HG03039 (cell line): ENCODE measurements around the gene DYNLRB1.
"Not testable (repeated sequence)": the region's sequence is repeated elsewhere in the genome, so short reads cannot be mapped to it uniquely, and the experiment has no call there.

ENCODE experiments used
- ATAC-seq: cut with Tn5 transposase; IDR thresholded peaks from one replicate; pipeline ENCODE4 v1.9.1; 2021; ENCODE audit warnings: mild to moderate bottlenecking, moderate library complexity; ENCODE audit not compliant: unreplicated experiment

DYNLRB1 gene

DNA sequence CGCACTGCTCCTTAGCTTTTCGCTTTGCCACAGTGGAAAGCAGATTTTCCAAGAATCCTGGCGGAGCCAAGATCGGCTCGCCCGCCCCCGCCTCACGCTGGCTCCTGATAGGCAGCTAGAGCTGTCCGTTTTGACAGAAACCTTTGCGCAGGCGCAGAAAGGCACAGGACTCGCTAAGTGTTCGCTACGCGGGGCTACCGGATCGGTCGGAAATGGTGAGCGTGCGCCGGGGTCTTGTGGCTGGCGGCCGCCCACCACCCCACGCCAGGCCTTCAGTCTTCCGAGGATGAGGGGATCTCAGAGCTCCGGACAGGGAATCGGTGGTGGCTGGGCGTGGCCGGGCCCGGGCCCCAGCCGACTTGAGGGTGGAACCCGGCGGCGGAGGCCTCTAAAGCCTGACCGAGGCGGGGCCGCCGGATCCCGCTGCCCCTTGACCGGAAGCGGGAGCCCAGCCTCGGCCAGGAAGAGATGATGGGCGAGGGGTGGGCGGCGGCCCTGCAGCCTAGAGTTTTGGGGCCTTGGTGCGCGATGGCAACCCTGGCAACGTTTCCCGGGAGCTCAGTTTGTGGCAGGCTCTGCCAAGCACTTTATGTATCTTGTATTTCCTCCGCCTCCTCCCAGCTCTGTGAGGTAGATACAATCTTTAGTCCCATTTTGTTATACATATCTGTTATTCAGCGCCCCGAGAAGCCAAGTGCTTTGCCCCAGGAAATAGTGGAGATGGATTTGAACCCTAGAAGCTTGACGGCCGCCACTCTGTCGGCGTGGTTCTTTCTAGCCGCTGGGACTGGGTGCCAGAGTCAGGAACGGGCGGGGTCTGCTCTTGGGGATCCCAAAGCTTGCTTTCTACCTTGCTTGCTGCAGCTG, at the start of gene DYNLRB1:
Gene DYNLRB1 (plus strand): TSS at position 176 of the 867 bp plus-strand sequence. CDS start 37 bp downstream, at position 213.
- peak; percentile 65 for ATAC-seq

DNA sequence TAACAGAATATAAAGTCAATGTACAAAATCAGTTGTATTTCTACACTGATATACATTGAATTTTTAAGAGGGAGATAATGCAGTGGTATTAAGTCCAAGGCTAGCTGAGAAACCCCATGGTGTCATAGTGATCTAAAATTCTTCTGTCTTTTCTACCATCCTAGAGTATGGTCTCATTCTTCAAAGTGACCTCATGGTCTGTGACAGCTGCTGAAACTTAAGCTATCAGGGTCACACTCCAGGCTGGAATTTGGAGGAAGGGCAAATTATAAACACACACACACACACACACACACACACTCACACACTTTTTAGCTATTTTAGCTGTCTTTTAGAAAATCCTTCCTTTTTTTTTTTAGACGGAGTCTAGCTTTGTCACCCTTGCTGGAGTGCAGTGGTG, 47.3 kb upstream of the DYNLRB1 start:
- ATAC-seq = no peak

DNA sequence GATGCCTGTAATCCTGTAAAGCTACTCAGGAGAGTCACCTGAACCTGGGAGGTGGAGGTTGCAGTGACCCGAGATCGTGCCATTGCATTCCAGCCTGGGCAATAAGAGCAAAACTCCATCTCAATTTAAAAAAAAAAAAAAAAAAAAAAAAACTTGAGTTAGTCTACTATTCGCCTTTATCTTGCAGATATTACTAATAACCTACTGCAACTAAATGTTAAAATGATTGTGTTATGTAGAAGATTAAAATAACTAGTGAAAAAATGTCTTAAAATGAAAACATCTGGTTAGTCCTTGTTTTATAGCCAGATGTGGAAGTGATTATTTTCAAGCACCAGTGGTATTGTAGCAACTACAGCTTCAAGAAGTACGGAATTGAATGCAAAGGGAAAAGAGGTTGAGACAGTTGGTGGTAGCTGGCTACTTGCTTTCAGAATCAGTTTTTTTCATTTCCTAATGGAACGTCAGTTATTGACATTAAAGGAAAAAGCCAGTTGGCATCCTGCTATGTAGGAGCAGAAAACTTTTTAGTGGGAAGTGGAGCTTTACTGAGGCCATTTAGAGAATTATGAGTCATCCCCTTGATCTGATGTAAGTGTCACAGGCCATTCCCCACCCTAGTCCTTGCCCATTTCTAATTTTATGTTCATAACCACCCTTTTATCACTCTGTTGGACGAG, 43.8 kb upstream of the DYNLRB1 start:
- ATAC-seq = no peak

DNA sequence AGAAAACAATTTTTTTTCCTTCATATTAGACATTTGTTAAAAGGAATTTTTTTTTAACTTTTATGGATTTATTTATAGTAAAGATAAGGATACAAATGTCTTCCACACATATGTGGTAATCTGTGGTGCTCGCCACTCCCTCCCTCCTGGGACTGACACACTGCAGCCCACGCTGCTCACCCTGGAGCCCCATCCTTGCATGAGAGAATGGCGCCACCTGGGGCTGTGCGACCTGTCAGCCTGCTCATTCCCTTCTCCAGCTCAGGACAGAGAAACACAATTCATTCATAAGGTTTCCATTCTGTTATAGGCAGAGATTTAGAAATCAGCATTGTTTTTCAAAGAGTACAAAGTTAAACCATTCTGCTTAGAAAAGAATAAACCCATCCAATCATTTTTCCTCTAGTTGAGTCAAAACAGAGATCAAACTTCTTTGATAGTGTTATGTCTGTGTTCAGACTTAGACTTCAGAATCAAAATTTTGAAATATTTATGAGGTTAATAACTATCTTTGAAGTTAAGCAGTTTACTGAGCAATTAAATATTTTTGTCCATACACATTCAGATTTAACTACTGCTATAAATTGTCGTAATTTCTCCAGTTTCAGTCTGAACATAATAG, 42.8 kb upstream of the DYNLRB1 start:
- no peak for ATAC-seq

DNA sequence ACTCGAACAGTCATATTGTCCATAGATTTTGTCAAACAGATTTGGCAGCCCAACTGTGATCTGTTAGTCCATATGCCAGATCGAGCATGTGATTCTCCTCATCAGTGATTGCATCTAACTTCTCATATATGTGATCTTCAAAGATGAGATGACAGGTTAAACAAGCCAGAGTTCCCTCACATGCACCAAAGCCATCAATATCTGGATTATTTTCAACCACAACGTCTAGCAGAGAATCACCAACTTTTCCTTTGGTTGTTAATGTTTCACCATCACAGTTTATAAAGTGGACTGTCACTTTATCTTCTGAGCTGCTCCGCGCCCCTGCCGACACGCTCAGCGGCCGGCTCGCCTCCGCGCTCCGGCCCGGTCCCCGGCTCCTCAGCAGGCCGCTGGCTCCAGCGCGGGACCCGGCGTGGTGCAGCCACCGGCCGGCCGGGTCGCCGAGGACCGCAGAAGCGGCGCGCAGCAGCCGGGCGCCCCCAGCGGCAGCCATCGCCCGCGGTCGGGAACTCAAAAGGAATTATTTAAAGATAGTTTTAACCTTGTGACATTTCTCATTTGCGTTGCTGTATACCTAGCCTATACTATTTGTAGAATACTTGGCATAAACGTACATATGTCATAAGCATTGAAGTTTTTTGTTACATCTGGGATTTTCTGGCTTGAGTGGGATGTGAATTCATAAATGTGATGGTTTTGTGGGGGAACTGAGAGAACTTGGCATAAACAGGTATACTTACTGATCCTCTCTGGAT, 40.1 kb upstream of the DYNLRB1 start:
- ATAC-seq = no peak

DNA sequence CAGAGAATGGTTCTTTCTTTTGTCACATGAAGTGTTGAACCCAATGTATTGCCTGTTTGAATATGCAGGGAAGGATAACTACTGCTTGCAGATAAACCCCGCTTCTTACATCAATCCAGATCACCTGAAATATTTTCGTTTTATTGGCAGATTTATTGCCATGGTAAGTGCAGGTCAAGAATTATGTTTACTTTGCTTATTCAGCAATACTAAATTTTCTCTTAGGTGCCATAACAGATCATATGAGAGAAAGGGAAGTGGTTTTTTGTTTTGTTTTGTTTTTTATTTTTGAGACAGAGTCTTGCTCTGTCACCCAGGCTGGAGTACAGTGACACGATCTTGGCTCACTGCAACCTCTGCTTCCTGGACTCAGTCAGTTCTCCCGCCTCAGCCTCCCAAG, 36.6 kb upstream of the DYNLRB1 start:
- no peak for ATAC-seq

DNA sequence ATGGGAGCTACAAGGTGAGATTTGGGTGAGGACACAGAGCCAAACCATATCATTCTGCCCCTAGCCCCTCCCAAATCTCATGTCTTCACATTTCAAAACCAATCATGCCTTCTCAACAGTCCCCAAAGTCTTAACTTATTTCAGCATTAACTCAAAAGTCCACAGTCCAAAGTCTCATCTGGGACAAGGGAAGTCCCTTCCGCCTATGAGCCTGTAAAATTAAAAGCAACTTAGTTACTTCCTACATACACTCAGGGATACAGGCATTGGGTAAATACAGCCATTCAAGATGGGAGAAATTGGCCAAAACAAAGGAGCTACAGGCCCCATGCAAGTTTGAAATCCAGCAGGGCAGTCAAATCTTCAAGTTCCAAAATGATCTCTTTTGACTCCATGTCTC, 34.1 kb upstream of the DYNLRB1 start:
- not testable (repeated sequence) for ATAC-seq

DNA sequence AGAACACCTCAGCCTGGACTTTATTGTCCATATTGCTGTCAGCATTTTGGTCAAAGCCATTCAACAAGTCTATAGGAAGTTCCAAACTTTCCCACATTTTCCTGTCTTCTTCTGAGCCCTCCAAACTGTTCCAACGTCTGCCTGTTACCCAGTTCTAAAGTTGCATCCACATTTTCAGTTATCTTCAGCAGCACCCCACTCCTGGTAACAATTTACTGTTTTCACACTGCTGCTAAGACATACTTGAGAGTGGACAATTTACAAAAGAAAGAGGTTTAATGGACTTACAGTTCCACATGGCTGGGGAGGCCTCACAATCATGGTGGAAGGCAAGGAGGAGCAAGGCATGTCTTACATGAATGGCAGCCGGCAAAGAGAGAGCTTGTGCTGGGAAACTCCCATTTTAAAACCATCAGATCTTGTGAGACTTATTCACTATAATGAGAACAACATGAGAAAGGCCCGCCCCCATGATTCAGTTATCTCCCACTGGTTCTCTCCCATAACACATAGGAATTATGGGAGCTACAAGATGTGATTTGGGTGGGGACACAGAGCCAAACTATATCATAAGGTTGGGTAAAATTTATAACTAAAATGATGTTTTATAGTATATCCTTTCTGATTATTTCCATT, 32.5 kb upstream of the DYNLRB1 start:
- not testable (repeated sequence) for ATAC-seq

DNA sequence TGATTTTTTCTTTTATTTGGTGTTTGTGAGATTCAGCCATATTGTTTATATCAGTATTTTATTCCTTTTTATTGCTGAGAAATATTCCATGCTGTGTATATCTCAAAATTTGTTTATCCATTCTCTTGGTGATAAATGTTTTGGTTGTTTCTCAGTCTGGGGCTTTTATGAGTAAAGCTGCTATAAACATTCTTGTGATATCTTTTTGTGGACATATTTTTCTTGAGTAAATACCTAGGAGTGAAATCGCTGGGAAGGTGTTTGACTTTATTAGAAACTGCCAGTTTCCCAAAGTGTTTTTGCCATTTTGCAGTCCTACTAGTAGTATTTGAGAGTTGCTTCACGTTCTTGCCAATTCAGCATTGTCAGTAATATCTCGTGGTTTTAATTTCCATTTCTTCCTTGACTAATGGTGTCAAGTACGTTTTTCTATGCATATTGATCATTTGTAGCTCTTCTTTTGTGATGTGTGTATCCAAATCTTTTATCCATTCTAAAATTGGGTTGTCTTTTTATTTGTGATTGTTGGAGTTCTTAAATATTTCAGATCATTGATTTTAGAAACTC, 31.1 kb upstream of the DYNLRB1 start:
- no peak for ATAC-seq

DNA sequence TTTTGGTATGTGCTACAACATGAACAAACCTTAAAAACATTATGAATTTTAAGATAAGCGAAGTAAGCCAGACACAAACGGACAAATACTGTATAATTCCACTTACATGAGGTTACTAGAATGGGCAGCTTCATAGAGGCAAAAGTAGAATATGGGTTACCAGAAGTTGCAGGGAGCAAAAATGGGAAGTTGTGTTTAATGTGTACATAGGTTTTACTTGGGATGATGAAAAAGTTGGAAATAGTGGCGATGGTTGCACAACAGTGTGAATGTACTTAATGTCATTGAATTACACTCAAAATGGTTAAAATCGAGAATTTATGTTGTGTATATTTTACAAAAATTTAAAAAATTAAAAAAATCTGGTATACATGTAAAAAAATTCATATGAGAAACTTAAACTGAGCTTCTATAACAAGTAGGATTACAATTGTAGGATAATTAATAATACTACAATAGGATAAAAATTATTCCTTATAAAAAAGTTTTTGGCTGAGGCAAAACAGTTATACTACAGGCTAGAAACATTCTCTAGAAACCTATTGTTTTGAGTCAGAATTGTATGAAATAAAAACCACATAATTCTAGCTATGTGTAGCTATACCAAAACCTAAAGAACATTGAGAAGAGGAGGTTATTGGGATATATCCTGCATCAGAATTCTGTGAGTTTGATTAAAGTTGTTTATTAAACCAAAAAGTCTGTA, 24.8 kb upstream of the DYNLRB1 start:
- ATAC-seq = no peak

DNA sequence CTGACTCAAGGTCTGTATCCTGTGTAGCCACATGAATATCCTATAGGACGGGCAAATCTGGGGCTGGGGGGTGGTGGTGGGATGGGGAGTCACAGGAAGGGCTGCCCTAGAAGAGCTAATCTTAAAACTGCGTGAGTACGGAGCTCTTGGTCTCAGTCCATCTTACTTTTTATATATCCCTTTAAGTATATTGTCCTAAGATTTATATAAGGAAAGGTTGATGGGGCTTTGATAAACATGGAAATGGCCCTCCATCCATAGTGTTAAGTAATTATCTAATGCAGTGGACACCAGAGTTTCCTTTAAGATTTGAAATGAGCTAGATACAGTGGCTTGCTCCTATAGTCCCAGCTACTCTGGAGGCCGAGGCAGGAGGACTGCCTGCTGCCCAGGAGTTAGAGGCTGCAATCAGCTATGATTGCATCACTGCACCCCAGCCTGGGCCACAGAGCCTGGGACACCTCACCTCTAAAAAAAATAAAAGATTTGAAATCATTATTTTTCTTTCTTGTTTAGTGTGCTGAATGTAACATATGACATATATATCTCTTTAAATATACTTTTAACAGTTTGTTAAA, 24.2 kb upstream of the DYNLRB1 start:
- ATAC-seq = no peak

DNA sequence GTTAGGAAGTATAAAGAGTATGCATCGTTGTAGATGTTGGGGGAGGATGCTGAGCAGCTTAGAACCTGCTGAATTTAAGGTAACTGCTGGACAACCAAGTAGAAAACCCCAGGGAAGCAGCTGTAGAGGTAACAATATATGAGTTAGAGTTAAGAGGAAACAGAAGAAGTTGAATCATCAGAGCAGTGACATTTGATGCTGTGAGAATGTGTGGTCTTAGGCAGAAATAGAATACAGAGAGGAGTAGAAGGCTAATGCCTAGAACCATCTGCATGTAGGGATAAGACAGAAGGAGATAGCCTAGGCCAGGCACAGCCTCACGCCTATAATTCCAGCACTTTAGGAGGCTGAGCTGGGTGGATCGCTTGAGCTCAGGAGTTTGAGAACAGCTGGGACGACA, 22.6 kb upstream of the DYNLRB1 start:
- no peak for ATAC-seq

DNA sequence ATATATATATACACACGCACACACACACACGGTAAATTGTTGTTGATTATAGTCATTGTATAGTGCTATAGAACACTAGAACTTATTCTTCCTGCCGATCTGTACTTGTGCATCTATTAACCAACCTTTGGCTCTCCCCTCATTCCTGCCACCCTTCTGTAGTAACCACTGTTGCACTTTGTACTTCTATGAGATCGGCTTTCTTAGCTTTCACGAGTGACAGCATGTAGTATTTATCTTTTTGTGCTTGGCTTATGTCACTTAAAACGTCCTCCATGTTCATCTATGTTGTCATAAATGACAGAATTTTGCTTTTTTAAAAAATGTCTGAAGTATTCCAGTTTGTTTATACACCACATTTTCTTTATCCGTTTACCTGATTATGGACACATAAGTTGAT, 20.9 kb upstream of the DYNLRB1 start:
- no peak for ATAC-seq

DNA sequence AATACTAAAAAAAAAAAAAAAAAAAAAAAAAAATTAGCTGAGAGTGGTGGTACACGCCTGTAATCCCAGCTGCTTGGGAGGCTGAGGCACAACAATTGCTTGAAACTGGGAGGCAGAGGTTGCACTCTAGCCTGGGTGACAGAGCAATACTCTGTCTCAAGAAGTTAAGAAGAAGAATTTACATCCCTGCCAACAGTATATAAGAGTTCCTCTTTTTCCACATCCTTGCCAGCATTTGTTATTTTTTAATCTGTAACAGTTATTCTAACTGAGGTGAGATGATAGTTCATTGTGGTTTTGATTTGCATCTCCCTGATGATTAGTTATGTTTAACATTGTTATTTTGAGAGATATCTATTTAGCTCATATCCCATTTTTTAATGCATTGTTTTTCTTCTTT, 20.3 kb upstream of the DYNLRB1 start:
- no peak for ATAC-seq

DNA sequence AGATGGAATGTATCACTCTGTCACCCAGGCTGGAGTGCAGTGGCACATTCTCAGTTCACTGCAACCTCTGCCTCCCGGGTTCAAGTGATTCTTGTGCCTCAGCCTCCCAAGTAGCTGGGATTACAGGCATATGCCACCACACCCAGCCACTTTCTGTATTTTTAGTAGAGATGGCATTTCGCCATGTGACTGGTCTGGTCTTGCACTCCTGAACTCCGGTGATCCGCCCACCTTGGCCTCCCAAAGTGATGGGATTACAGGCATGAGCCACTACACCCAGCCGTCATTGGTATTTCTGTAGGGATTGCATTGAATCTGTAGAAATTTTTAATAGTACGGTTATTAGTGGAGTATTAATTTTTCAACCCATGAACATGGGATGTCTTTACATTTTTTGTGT, 18.6 kb upstream of the DYNLRB1 start:
- ATAC-seq = not testable (repeated sequence)

DNA sequence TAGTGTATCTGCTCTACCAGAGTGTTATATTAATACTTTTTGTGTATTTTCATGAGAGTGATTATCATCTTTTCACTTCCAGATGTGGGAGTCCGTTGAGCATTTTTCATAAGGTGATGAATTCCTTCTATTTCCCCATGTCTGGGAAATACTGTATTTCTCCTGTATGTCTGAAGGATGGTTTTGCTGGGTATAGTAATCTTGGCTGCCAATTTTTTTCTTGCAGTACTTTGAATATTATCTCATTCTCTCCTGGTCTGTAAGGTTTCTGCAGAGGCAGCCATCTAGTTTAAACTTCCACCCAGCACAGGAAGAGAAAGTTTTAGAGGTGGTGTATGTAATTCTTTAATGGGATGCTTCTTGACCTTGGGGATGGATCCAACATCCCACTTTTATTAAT, 15.4 kb upstream of the DYNLRB1 start:
- ATAC-seq = no peak

DNA sequence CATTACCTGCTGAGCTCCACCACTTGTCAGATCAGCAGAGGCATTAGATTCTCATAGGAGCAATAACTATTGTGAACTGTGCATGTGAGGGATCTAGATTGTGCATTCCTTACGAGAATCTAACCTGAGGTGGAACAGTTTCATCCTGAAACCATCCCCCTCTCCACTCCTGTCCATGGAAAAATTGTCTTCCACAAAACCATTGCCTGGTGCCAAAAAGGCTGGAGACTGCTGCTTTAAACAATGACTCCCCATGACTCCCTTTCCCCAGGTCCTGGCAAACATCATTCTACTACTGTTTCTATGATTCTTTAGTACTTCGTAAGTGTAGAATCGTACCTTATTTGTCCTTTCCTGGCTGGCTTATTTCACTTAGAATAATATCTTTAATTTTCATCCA, 9.7 kb upstream of the DYNLRB1 start:
- ATAC-seq = no peak

DNA sequence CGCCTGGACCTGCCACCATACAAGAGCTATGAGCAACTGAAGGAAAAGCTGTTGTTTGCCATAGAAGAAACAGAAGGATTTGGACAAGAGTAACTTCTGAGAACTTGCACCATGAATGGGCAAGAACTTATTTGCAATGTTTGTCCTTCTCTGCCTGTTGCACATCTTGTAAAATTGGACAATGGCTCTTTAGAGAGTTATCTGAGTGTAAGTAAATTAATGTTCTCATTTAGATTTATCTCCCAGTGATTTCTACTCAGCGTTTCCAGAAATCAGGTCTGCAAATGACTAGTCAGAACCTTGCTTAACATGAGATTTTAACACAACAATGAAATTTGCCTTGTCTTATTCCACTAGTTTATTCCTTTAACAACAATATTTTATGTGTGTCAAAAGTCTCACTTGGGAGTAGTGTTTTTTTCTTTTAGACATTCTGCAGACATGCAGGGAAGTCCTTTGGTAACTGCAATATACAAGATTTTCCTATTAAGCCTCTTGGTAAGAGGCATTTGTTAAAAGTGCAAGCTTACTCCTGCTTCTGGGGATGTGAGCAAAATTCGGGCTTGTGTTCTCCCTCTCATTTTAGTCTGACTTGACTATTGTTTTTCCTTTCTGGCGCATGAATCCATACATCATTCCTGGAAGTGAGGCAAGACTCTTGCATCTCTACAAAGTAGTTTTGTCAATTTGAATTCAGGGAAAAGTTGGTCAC, 8.4 kb upstream of the DYNLRB1 start:
- no peak for ATAC-seq

DNA sequence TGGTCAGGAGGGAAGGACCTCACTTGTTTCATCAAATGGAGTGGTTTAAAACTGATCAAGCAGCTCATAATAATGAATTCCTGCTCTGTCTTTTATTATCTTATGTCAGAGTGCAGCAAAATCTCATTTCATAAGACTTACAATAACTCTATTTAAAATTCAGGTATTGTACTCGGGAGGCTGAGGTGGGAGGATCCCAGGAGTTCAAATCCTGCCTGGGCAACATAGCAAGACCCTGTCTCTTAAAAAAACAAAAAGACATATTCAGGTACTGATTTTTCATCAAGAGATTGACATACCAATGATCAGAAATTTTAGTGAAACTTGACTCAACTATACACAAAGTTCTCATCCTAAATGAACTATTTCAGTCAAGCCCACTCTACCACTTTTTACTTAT, 5.6 kb upstream of the DYNLRB1 start:
- ATAC-seq = no peak
